HG02763 (cell line): Measurements from ENCODE around the gene OR4C11.

ENCODE experiments used
- ATAC-seq: cut with Tn5 transposase; IDR thresholded peaks from one replicate; pipeline ENCODE4 v1.9.1; 2021; ENCODE audit warnings: mild to moderate bottlenecking, moderate library complexity; ENCODE audit not compliant: unreplicated experiment

Gene OR4C11

GRCh38 chr11:55607545-55607944 lies at the start of gene OR4C11:
Gene OR4C11 (minus strand): TSS chr11:55607645. CDS start chr11:55604373, 3,272 bp downstream.
- no peak for ATAC-seq

GRCh38 chr11:55655096-55655495 lies 47.7 kb upstream of the OR4C11 start:
- no peak for ATAC-seq

- no peak for ATAC-seq
Observed at GRCh38 chr11:55652560-55652959, 45.1 kb upstream of the OR4C11 start.

GRCh38 chr11:55648027-55648426 lies 40.6 kb upstream of the OR4C11 start, which contains the start of gene OR4S2:
Gene OR4S2 (plus strand): TSS chr11:55648327. CDS start chr11:55650904, 2,577 bp downstream.
- ATAC-seq: no peak

- ATAC-seq: no peak
Observed at GRCh38 chr11:55634813-55635212, 27.4 kb upstream of the OR4C11 start, which contains the start of gene OR4P4. Gene OR4P4 (plus strand): TSS chr11:55635113.

- no peak for ATAC-seq
Observed at GRCh38 chr11:55624531-55624930, 17.1 kb upstream of the OR4C11 start.

GRCh38 chr11:55572548-55572947 lies 34.9 kb downstream of the OR4C11 start:
- no peak for ATAC-seq

- ATAC-seq: no peak
Observed at GRCh38 chr11:55571828-55572227, 35.6 kb downstream of the OR4C11 start, which contains the start of gene OR4C16. Gene OR4C16 (plus strand): TSS chr11:55572128. CDS start chr11:55572128, 0 bp downstream.

- no peak for ATAC-seq
Observed at GRCh38 chr11:55554169-55554568, 53.3 kb downstream of the OR4C11 start, which contains the start of gene OR4C15. Gene OR4C15 (plus strand): TSS chr11:55554469. CDS start chr11:55554469, 0 bp downstream.
